HG02642 (cell line): ENCODE results near the gene UNC13B.

Experiments used
- ATAC-seq: cut with Tn5 transposase; IDR thresholded peaks from one replicate; pipeline ENCODE4 v1.9.1; 2021; ENCODE audit warnings: mild to moderate bottlenecking; ENCODE audit not compliant: unreplicated experiment, poor library complexity

UNC13B gene

DNA sequence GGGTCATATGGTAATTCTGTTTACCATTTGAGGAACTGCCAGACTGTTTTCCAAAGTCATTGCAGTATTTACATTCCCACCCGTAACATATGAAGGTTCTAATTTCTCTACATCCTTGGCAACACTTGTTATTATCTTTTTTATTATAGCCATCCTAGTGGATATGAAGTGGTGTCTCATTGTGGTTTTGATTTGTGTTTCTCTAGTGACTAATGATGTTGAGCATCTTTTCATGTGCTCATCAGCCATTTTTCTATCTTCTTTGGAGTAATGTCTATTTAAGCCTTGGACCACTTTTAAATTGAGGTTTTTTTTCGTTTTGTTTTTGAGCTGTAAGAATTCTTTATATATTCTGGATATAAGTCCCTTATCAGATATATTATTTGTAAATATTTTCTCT, 195.3 kb downstream of the UNC13B start:
- ATAC-seq = no peak

DNA sequence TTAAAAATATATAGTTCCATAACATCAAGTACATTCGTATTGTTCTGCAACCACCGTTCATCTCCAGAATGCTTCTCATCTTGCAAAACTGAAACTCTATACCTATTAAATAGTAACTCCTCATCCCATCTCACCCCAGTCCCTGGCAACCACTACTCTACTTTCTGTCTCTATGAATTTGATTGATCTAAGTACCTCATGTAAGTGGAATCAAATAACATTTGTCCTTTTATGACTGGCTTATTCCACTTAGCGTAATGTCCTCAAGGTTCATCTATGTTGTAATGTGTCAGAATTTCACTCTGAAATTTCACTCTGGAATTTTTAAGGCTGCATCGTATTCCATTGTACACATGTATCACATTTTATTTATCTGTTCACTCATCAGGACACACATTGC, 196.0 kb downstream of the UNC13B start:
- no peak for ATAC-seq

DNA sequence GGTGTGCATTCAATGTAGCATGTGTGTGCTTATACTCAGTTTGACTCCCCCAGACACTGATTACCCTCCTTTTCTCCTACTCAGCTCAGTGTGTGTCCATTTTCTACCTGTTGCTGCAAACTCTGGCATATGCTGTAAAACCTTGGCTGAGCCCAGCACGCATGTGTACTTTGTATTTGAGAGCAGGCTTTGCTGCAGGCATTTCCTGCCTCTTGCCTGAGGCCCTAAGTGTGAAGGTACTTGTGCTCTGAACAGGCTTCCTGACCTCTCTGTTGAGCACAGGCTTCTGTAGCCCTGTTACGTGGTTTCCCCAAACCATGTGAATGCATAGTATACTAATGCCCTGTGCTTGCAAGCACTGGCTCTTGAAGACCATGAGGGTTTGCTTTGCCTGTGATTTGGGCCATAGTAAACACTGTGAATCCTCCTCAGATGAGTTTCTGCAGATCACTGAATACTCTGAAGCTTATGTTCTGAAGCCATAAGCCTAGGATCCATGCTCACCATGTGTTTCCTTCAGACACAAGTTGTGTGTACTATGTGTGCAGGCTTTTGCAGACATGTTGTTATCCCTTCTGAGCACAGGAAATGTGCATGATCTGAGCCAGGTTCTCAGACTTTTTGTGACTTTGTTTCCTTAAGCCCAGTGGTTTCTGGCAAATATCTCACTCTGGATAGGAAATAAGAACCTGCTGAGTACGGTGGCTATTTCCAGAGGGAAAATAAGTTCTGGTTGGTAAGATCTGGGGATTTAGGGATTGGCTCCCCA, 203.2 kb downstream of the UNC13B start:
- no peak for ATAC-seq

DNA sequence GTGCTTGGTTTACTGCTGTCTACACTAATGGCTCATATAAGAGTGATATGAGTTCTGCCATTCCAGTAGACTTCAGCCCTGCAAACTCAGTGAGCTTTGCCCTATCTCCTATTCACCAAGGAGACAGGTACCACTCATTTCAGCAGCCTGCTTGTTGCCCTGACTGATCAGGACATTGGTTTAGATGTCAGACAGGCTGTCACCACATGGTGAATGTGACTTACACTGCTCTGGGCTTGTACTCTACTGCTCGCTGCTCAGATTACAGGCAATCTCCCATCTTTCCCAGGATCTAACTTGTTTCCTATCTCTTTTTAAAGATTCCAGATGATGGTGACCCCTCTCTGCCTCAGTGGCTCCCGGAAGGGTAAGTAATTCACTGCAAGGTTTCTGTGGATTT, 204.8 kb downstream of the UNC13B start:
- ATAC-seq = no peak

DNA sequence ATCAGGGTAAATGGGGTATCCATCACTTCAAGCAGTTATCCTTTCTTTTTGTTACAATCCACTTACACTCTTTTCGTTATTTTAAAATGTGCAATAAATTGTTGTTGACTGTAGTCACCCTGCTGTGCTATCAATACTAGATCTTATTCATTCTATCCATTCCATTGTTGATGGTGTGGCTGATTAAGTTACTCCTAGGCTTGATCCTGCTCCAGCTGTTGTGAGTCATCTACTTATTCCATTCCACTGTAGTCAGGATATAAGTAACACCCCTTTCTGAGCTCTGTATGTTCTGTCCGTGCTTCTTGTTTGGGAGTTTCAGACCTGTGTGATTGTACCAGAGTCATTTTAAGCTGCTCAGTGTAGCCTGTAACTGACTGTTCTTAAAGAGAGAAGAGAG, 205.6 kb downstream of the UNC13B start:
- no peak for ATAC-seq

DNA sequence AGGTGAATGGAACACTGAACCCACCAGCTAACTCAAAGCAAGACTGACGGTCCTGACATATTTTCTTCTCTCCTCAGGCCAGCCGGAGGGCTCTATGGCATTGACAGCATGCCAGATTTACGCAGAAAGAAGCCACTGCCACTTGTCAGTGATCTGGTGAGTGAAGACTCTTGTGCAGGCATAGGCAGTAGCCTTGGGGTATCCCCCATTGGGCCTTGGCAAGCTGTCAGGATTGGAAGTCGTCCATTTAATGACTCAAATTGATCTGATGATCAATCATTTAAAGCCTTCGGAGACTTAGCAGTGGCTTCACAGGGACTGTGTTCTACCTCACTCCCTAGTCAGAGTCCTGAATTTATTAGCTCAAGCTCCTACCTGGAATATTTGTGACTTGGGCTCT, 208.4 kb downstream of the UNC13B start:
- no peak for ATAC-seq

DNA sequence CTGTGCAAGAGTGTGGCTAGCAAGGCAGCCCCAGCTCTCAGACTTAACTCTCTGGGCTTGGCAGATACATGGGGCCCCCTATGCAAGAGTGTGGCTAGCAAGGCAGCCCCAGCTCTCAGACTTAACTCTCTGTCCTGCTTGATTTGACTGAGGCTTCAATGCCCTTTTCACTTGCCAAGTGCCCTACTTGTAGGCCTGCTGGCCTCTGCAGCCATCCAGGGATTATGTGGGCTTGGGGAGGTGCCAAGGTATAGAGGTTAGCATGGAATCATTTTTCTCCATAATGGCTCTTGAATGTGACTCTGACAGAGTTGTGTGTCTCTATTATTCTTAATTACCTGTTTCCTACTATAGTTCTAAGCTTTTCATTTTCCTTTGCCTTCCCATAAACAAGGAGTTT, 212.6 kb downstream of the UNC13B start:
- ATAC-seq = no peak

DNA sequence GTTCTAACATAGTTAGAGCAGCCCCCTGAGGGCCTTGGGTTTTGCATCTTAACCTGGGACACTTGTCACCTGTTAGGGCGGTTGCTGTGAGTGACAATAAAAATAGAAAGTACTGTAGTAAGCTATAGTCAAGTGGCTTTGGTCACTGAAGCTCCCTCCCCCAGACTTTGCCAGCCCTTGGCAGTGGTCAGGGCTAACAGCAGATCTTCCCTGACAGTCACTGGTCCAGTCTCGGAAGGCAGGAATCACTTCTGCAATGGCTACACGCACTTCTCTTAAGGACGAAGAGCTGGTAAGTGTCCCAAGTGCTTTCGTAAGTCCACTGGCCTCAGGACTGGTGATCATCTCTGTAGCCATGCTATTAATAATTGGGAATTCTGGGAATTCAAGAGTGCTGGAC, 213.1 kb downstream of the UNC13B start:
- ATAC-seq = no peak

DNA sequence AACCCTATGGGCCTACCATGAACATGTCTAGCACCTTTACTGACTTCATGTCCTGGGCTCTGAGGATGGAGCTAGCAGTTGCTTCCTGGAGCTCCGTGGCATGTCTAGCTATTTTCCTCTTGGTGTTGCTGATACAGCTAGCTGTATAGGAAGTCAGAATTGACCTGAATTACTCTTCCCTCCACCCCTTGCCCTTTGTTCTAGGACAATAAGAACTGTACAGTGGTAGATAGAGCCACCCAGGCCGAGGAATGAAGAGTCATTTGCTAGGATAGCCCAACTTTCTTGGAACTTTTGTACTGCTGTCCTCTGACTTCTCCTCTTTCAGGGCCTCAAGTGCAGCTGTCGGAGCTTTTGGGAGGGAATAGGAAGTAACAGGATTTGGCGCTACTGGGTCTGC, 218.2 kb downstream of the UNC13B start:
- ATAC-seq = no peak

DNA sequence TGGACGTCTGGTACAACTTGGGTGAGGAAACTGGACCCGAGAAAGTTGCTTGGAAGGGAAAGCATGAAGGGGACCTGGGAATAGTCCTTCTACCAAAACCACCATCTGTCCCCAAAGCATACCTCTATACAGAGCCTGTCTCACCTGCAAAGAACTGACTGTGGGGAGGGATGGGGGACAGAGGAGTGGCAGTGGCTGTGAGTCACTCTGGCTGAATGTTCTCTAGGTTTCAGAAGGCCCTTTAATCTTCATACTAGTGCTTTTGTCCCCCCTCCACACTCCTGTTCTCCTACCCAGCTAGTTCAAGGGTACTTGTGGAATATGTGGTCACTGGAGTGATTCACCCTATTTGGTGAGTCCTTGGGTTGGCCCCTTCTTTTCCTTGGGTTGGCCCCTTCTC, 218.8 kb downstream of the UNC13B start:
- no peak for ATAC-seq

DNA sequence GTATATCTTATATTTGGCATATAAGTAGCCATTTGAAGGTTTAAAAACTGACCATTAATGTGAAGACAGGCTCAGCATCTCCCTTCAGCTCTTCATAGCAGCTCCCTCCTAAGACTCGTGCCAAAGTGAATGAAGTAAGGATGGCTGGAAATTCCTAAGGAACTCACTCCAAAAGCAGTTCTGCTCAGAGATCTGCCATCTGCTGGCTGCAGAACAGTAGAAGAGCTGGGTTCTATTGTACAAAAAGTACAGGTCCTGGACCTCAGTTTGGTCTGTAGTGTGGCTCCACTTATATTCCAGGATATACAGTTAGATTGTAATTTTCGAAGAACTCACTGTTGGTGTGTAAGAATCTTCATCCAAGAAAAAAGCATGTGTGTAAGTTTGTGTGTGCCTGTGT, 223.2 kb downstream of the UNC13B start:
- ATAC-seq = no peak

DNA sequence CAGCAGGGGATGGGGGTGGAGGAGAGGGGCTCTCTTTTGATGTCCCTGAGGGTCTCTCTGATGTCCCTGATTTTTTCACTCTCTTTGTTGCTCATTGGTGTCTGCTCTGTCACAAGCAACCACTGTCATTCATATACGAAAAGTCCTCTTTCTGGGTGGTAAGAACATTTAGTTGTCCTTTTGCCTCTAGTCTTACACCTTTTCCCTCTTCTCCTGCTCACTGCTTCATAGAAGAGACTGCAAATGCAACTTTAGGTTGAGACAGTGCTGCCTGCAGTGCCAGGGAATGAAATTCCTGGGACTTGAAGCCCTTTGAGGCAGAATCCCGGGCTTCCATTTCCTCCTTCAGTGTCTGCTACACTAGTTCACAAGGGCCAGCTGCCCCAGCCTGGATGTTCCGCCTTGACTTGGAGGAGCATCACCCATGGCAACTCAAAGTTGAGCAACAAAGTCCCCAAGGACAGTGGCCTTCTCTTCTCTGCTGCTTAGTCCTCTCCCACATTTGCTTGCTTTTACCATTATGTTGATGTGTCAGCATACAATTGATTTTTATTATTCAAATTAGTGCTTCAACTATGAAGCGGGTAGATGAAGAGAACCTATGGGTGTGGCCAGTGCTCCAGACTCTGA, 233.4 kb downstream of the UNC13B start:
- ATAC-seq = no peak

DNA sequence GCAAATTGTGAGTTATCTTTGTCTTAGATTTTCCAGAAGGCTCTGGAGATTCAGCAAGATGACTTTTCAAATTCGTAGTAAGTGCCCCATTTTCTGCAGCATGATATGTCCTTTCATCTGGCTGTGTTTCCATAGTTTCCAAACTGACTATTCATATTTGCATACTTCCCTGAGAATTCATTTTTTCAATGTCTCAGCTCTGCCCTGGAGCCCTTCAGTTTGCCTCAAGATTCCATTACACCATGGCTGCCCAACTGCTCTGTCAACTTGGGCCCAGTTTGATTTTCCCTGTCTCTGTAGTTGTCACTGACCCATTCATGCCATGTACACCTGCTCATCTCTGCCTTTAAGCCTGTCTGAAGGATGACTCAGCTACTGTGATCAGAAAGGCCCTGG, 233.9 kb downstream of the UNC13B start:
- no peak for ATAC-seq

DNA sequence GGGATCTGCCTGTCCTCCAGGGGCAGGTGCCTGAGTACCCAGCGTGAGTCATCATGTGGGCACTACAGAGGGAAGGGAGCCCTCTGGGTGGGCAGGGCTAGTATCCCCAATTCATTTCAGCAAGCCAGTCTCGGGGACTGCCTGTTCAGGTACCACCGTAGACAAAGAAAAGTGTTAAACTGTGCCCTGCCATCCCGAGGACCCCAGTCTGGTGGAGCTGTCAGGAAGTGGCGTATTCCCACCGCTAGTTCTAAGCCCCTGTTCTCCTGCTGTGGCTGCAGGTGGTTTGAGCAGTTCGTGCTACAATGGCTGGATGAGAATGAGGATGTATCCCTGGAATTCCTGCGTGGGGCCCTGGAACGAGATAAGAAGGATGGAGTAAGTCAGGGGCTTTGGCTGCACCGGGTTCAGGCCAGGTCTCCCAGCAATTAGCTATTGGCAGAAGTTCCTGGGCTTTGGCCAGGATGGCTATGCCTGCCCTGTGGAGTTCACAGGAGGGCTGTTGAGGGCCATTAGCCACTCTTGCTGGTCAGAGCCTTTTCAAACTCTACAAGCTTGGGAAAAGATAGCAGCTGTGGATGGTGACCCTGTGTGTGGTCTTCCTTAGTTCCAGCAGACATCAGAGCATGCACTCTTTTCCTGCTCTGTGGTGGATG, 234.9 kb downstream of the UNC13B start:
- ATAC-seq = no peak

DNA sequence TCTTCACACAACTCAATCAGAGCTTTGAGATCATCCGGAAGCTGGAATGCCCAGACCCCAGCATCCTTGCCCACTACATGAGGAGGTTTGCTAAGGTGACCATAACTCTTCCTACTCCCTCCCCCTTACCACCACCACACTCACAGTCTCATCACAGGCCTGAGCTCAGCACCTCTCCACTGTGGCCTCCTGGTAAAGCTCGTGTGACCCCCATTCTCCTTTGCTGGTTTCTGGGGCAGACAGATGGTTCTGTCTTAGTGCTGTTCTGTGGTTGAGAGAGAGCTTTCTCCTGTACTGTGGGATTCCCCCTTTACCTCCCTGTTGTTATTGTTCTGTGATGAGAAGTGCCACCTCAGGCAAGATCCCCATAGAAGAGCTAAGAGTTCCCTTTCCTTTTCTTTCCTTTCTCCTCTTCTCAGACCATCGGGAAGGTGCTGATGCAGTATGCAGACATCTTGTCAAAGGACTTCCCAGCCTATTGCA, 235.4 kb downstream of the UNC13B start:
- ATAC-seq = peak; percentile 44

DNA sequence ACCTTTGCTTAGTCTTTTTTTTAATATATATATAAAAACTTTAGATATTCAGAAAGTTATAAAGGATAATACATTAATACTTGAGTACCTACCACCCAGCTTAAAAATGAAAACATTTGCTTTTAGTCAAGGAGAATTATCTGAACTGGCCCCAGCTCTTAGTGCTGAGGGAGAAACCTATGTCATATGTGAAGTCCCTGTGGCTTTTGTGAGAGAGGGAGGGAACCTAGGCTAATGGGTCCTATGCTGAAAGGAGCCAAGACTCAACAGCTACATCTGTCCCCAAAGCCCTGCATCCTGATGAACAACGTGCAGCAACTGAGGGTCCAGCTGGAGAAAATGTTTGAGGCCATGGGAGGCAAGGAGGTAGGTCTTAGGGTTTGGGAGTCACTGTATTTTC, 236.1 kb downstream of the UNC13B start:
- ATAC-seq = no peak

DNA sequence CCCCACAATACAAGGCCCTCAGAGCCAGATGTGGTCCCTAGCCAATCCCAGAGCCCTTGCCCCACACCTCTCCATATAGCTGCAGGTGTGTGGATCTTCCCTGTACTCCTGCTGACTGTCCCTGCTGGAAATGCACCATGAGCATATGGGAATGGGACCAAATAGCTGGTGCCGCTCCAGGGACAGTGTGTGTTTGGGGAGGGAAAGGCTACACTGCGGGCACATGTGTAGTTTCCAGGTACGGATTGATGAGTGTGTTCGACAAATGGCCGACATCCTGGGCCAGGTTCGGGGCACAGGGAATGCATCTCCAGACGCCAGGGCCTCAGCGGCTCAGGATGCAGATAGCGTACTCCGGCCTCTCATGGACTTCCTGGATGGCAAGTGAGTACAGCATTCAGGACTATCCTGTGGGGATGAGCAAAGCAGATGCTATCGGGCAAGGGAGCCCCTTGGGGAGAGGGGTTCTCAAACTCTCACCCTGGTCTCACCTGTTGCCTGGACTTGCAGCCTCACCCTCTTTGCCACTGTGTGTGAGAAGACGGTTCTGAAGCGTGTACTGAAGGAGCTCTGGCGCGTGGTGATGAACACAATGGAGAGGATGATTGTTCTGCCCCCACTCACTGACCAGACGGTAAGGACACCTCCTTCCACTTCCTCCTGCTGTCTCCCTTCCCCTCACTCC, 237.0 kb downstream of the UNC13B start:
- ATAC-seq = no peak

DNA sequence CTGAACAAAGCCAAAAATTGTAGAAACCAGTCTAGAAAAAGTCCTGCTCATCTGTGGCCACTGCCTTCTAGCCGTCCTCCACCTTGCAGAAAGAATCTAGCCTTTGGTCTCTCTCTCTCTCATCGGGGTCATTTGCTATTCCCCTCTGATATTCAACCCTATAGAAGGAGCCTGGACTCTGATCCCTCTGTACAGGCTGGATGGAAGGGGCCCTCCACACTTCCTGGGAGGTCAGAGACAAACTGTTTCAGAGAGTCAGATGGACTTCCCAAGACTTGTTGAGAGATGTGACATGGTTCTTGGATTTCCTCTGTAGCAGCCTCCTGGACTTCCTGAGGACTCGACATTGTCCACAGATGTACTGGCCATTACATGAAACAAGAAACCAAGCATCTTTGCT, 243.1 kb downstream of the UNC13B start:
- no peak for ATAC-seq

DNA sequence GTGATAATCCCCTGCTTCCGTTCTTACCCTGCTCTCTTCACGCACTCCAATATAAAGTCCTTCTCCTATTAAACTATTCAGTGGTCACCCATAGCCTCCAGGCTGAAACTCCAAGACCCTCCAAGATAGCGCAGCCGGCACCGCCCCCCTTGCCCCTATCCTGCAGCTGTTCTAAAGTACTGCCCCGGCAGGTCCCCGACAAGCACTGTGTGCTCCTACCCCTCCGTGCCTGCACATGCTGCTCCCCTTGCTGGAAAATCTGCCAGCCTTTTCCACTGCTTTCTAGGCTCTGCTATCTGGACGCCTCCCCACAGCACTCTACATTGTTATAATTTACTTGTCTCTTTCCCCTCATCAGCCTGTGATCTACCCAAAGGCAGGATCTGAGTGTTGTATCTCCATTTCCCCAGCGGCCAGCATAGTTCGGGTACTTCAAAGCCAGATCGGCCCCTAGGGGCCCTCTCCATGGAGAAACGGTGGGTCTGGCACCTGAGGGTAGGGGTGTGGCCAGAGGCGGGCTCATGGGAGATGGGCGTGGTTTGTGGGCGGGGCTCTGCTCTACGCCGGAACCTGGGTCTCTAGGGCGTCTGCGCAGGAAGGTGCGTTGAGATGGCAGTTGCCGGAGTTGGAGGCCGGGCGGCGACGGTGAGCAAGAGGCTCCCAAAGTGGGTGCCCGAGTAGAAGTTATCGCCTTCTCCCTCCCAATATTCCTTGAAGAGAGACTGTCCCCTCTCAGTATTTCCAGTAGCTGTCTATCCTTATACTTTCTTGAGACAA, 244.6 kb downstream of the UNC13B start:
- no peak for ATAC-seq

DNA sequence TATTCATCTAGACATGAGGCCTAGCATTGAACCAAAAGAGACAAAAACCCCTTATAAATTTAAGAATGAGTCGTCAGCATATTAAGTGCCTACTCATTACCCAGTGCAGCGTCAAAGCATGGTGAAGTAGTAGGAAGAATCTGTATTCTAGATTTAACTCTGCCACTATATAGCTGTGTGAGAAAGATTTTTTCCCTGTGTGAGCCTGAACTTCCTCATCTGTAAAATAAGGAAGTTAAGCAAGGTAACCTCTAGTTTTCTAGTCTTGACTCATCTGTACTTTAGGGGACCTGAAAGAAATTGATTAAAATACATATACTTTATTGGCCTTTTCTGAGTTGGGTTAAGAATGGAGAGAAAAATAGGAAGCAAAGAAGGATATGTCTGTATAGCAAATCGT, 246.0 kb downstream of the UNC13B start:
- no peak for ATAC-seq
